NCI-H226 (cell line): ENCODE results near the gene REXO4.
"Not testable (repeated sequence)": the region's sequence is repeated elsewhere in the genome, so short reads cannot be mapped to it uniquely, and the experiment has no call there.

Experiments
- DNase-seq: peaks from one replicate; pipeline ENCODE4 v3.0.0-alpha.2; 2015

Gene REXO4

DNA sequence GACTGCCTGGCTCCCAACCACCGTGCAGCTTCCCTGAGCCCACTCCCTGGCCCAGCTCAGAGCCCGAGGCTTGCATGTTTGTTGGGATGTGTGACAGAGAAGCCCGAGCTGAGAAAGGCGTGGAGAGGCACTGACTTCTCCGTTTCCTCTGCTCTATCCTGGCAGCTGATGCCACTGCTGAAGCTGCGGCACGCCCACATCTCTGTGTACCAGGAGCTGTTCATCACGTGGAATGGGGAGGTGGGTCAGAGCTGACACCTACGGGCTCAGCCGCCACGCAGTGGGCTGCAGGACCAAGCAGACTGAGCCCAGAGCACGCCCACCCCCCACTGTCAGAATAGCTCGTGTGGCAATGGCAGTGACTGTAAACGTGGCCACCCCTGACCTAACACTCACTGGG, 32.4 kb downstream of the REXO4 start:
- no peak for DNase-seq

DNA sequence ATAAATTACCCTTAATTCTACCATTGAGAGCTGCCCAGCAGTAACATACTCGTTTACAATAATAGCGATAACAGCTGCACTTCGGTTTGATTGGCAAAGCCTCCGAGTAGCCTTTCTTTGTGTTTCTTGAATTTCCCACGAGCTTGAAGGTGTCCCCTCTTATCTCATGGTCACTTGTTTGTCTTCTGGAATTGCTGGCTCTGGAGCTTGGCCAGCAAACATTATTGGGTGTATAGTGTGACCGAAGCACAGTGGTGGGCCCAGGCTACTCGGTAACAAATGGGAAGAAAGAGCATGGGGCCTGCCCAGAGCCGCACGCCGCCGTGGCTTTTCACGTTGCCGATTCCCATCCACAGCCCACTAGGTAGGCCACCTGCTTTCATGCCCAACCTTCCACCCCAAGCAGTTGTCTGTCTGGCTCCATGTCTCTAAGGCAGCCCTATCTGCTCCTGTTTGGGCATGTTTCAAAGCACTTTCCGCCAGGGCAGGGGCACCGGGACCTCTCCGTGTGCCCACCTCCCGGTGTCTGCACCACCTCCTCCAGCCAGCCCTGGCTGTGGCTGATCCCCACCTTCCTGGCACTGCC, 33.0 kb downstream of the REXO4 start:
- no peak for DNase-seq

DNA sequence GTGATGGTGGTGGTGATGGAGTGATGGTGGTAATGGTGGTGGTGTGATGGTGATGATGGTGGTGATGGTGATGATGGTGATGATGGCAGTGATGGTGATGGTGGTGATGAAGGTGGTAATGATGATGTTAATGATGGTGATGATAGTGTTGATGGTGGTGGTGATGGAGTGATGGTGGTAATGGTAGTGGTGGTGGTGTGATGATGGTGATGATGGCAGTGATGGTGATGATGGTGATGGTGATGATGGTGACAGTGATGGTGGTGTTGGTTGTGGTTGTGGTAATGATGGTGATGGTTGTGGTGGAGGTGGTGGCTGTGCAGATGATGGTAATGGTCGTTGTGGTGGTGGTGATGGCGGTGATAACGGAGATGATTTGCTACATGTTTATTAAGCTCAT, 34.4 kb downstream of the REXO4 start:
- DNase-seq, result no peak

GRCh38 chr9:133382507-133383141, 35.2 kb downstream of the REXO4 start:
- DNase-seq, result no peak

DNA sequence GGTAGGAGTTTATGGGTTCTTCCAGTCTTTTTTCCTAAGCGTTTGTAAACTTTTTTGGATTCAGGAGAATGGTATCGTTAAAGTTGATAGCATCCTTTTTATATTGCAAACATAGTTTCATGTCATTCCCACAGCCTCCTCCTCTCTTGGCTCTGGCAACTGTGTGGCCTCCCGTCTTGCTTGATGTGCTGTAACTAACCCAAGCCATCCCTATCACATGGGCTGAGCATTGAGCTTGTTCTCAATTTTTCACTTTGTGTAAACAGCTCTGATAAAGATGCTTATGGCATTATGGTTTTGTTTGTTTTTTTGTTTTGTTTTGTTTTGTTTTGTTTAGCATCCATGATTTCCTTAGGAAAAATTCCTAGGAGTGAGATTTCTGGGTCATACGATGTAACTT, 37.1 kb downstream of the REXO4 start:
- DNase-seq, result no peak

- no peak for DNase-seq
These were observed 38.4 kb downstream of the REXO4 start for GRCh38 chr9:133379153-133380086.

DNA sequence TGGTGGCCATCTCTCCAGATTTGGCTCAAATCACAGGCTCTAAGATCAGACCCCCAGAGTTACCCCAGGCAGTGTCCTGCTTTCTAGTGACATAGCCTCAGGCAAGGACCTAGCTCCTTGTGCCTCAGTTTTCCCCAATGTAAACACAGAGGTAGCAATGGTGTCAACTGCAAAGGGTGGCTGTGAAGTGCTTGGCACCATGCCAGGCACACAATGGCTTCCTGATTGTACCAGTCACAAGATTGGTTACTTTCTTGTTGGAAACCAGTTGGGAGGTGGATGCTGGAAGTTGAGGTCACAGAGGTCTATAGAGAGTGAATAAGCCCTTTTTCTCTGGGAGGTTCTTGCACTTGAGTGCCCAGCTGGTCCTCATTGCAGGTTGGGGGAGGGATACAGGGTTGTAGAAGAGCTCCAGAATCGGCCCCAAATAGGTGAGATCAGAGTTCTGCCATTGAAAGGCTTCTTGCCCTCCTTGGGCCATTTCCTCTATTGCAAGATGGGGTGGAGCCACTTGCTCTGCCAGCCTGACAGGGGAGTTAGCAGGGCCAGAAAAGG, 39.3 kb downstream of the REXO4 start:
- DNase-seq, result no peak

DNA sequence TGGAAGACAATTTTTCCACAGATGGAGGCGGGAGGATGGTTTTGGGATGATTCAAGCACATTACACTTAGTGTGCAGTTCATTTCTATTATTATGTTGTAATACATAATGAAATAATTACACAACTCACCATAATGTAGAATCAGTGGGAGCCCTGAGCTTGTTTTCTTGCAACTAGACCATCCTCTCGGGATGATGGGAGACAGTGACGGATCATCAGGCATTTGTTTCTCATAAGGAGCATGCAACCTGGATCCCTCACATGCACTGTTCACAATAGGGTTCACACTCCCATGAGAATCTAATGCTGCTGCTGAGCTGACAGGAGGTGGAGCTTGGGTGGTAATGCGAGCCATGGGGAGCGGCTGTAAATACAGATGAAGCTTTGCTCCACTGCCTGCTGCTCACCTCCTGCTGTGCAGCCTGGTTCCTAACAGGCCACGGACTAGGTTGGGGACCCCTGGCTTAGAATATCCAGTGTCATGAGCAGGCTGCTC, 40.0 kb downstream of the REXO4 start:
- DNase-seq, result no peak

DNA sequence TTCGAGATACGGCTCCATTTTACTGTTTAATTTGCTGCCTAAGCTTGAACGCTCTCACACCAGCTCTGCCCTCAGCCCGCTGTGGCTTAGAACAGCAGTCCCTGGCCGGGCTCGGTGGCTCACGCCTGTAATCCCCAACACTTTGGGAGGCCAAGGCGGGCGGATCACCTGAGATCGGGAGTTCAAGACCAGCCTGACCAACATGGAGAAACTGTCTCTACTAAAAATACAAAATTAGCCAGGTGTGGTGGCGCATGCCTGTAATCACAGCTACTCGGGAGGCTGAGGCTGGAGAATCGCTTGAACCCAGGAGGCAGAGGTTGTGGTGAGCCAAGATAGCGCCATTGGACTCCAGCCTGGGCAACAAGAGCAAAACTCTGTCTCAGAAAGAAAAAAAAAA, 40.5 kb downstream of the REXO4 start:
- DNase-seq, result not testable (repeated sequence)

DNA sequence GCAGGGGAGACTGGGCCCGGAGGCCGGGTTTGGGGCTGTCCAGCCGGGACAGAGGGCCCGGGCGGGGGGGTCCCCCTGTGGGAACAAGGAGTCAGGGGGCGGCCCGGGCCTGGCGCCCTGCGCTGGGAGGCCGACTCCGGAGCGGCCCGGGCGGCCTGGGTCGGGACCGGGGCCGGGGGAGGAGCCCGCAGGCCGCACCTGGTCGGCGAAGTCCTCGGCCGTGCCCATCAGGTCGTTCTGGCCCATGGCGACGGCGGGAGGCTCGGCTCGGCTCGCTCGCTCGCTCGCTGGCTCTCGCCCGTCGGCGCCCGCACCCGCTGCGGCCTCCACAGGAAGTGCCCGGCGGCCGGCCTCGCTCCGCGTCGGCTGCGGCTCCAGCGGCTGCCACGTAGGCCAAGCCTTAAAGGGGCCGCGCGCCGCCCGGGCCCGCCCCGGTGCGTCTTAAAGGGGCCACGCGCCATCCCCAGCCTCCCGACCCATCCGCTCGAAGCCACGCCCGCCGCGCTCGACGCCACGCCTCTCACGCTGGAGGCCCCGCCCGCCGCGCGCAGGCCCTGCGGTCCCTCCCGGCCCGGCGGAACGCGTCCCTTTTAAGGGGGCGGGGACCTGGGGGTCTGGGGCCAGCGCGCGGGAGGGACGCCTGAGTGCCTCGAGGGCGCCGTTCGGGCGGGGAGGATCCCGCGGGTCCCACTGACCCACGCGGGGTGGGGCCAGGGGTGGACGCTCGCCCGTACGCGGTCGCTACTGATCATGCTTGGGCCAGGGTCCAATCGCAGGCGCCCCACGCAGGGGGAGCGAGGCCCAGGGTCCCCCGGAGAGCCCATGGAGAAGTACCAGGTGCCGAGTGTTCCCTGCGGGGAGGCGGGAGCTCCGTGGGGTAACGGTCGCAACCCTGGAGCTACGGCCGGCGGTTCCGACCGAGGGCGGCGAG, 41.8 kb downstream of the REXO4 start, which contains the start of the genes STKLD1 and SURF4:
TSS of gene STKLD1 (plus strand) at position 643 of the 931 bp plus-strand sequence. CDS start at position 751, 108 bp downstream.
TSS of gene SURF4 (minus strand) at position 337 of the 931 bp plus-strand sequence. CDS start at position 246, 91 bp downstream.
- peak; percentile 91 for DNase-seq

DNA sequence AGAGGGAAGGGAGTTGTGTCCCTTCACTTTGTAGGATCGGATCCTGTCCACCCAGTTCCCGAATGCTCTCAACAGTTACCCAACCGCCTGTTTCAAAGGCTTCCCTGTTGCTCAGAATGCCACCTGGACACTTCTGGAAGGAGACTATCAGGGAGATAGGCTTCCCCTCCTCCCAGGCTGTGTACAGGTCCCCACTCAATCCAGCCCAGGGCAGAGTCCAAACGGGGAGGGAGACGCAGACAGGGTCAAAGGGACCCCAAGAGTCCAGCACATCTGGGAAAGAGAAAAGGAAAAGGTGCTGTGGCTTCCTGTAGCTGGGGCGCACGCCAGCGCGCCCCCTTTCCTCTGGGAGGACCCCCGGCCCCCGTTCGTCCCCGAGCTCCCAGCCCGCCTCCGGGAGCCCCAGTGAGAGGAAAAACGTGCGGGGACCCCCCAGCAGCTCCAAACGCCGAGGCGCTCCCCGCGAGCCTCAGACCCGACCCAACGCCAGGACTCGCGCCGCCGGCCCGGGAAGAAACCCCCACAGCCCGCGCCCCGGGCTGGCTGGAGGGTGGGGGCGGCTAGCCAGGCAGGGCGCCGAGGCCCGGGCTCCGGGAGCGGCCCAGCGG, 42.6 kb downstream of the REXO4 start:
- no peak for DNase-seq

DNA sequence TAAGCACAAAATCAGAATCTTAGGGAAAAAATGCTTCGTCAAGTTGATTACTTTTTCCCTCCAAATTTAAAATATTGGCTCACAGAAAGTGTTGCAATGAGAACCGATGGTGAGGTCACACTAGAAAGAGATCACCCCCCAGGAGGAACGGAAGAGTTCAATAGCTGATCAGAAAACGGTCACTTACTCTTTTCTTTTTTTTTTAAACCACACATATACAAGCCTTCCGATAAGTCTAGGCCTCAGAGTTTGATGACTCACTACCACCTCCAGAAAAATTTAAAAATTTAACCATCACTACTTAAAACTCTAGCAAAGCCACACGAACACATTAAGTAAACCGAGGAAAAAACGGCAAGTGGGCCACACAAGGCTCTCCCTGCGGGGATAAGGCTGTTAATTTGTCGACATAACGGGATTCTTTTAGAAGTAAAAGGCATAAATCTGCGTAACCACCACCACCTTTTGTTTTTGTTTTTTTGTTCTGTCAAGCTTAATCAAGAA, 43.1 kb downstream of the REXO4 start:
- no peak for DNase-seq

- DNase-seq, result no peak
These were observed 45.7 kb downstream of the REXO4 start for GRCh38 chr9:133372144-133372543.

- DNase-seq, result no peak
These were observed 46.5 kb downstream of the REXO4 start for GRCh38 chr9:133371261-133371711.

GRCh38 chr9:133370685-133371084, 47.1 kb downstream of the REXO4 start:
- DNase-seq, result no peak

- DNase-seq, result no peak
These were observed 47.9 kb downstream of the REXO4 start for GRCh38 chr9:133369933-133370332.

- no peak for DNase-seq
These were observed 48.4 kb downstream of the REXO4 start for GRCh38 chr9:133369422-133369821.

DNA sequence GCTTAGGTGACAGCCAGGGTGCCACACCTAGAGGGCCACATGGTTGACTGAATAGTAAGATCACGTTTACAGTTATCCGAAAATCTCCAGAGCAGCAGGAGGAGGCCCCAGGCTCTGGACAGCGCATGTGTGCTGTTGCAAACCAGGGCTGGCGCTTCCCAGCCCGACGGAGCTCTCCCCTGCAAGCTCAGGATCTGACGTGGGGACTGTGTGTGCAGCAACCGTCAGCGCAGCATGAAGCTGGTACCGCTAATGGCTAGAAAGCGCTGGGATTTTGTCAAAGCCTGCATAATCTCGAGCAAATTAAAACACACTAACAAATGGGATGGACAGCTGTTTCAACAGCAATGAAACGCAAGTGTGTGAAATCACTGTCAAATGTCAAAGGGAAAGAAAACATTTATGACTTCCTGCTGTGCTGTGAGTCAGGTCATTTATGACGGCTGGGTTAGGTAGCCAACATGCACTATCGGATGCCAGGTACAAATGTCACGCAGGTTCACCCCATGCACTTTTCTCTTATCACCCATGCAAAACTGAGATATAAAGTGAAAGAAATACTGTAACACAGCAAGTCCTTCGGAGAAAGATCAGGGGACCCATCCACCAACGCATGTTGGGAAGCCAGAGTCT, 49.4 kb downstream of the REXO4 start:
- no peak for DNase-seq

GRCh38 chr9:133367778-133368177, 50.0 kb downstream of the REXO4 start:
- DNase-seq, result no peak

GRCh38 chr9:133367221-133367620, 50.6 kb downstream of the REXO4 start:
- no peak for DNase-seq

DNA sequence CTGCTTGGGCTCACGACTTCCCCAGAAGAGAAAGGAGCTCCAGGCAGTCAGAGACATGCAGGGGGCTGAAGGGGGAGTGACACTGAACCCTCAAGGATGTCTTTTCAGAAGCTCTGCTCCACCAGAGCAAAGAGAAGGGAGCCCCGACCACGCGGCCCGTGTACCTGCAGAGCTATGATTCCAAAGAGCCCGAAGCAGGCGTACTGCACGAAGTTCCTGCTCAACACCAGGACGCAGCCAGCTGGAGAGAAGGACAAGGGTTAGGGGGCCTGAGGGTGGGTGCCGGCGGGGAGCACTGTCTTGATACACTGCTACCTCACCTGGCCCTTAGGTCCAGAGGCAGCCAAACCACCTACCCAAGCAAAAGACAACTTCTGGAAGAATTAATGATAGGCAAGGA, 51.4 kb downstream of the REXO4 start:
- DNase-seq, result no peak
